Panc1 (cell line): ENCODE data around the gene TTC27. TPM values are rescaled to one million over a fixed set of nuclear protein-coding genes. Genes with fewer than 3 reads are reported as not detected.

Source experiments
- ATAC-seq: fragments of 200-7000 bp; cut with Tn5 transposase; 2 replicates; pipeline ENCODE4 v1.9.1; 2020; ENCODE audit warnings: mild to moderate bottlenecking, moderate library complexity
- BruUV-seq: library from RNA; stranded (reverse); fragments of 400-500 nt; replicated peaks from 2 replicates; lab custom pipeline; 2021; lab: Mats Ljungman, UMichigan
- CTCF ChIA-PET: fragments of 300-600 bp; sonication (Branson Sonifier 250); formaldehyde crosslinking; loops from one replicate; lab custom pipeline; 2022; ENCODE audit warnings: antibody characterized with exemption; lab: Charles Lee
- POLR2A ChIA-PET: fragments of 300-600 bp; sonication (Branson Sonifier 250); formaldehyde crosslinking; loops from one replicate; lab custom pipeline; 2022; ENCODE audit warnings: antibody characterized with exemption; lab: Charles Lee
- DNase-seq: peaks from one replicate; pipeline ENCODE4 v3.0.0-alpha.2; 2010; ENCODE audit warnings: low read depth, low spot score
- H3K27ac ChIP-seq: 2 replicates; pipeline ENCODE4 v1.5.1; 2011; ENCODE audit warnings: mild to moderate bottlenecking, low read length, inconsistent platforms
- H3K27me3 ChIP-seq: fragments of 200-500 bp; sonication (Bioruptor generic); 2 replicates; pipeline ENCODE4 v1.6.0; 2014; ENCODE audit warnings: low read length, inconsistent platforms; ENCODE audit not compliant: control insufficient read depth, insufficient read depth
- H3K36me3 ChIP-seq: fragments of 200-500 bp; sonication (Bioruptor generic); 2 replicates; pipeline ENCODE4 v1.5.1; 2014; ENCODE audit warnings: inconsistent platforms, mild to moderate bottlenecking, low read length, moderate library complexity; ENCODE audit not compliant: control insufficient read depth, insufficient read depth
- H3K4me1 ChIP-seq: 2 replicates; pipeline ENCODE4 v1.5.1; 2011; ENCODE audit warnings: inconsistent platforms, mild to moderate bottlenecking, low read length, moderate library complexity; ENCODE audit not compliant: control insufficient read depth, insufficient read depth
- H3K4me3 ChIP-seq, 2 experiments: 2 replicates each; pipeline ENCODE4 v1.5.1; 2011 to 2012; ENCODE audit warnings: low read depth in 2 of 2, low read length in 2 of 2, mild to moderate bottlenecking in 2 of 2, inconsistent platforms in 1 of 2, moderate library complexity in 1 of 2
- H3K9me3 ChIP-seq: fragments of 200-500 bp; sonication (Bioruptor generic); 2 replicates; pipeline ENCODE4 v1.5.1; 2014; ENCODE audit warnings: low read depth, mild to moderate bottlenecking, inconsistent platforms, low read length, moderate library complexity; ENCODE audit not compliant: control insufficient read depth, insufficient read depth
- CTCF ChIP-seq: fragments of 450-650 bp; IDR thresholded peaks from 2 replicates; pipeline ENCODE4 v1.5.1; 2017; ENCODE audit warnings: mild to moderate bottlenecking
- POLR2AphosphoS5 ChIP-seq: IDR thresholded peaks from 2 replicates; pipeline ENCODE4 v1.6.1; 2012; ENCODE audit warnings: mild to moderate bottlenecking, low read depth, low read length, moderate library complexity
- REST ChIP-seq, 2 experiments: IDR thresholded peaks; 2 replicates each; pipeline ENCODE4 v1.6.1; 2011 to 2012; ENCODE audit warnings: low read depth in 2 of 2, control low read depth in 1 of 2, low read length in 1 of 2, mild to moderate bottlenecking in 1 of 2, moderate library complexity in 1 of 2; ENCODE audit not compliant: insufficient read depth in 1 of 2
- SIN3A ChIP-seq: IDR thresholded peaks from 2 replicates; pipeline ENCODE4 v1.6.1; 2012; ENCODE audit warnings: low read depth, mild to moderate bottlenecking, low read length, moderate library complexity, borderline replicate concordance; ENCODE audit not compliant: insufficient read depth
- TCF7L2 ChIP-seq: IDR thresholded peaks from 2 replicates; pipeline ENCODE4 v1.6.1; 2011; ENCODE audit warnings: mild to moderate bottlenecking, low read depth, low read length, inconsistent platforms
- in situ Hi-C: cut with HindIII; loops from 2 replicates; pipeline ENCODE4 v1.10.0; 2016; ENCODE audit warnings: low sequenced_read_pairs, low pct_unique_long_range_greater_than_20kb
- intact Hi-C: fragments of 100-400 bp; cut with micrococcal nuclease; formaldehyde crosslinking; loops from one replicate; pipeline ENCODE4 v1.10.0; 2022; ENCODE audit not compliant: unreplicated experiment
- total RNA-seq: library from RNA; stranded (reverse); gene quantifications from one replicate; pipeline ENCODE4 v1.2.1, GENCODE V29; 2021; ENCODE audit not compliant: unreplicated experiment

TTC27 gene
- total RNA-seq, 1 experiment from 2014 or later: 24.7 TPM

- Histone ChIP-seq H3K27me3 (no peaks in the 10 kb centered on the region), H3K9me3 (no peaks in the 10 kb centered on the region), H3K4me3 (no peak overlapping the region), H3K36me3 (peaks cover 16% of the 10 kb centered on the region), H3K27ac (no peak overlapping the region), H3K4me1 (no peaks in the 10 kb centered on the region)
- in situ Hi-C loops: no loop called here
- intact Hi-C loops: no loop called here
- no peak for TF ChIP-seq SIN3A
- TF ChIP-seq CTCF: no peak
- no peak for TF ChIP-seq REST (IDR thresholded peaks at IDR 0.05; ENCODE audit: insufficient read depth in 1 of 2, low read depth in 2 of 2, low read length in 1 of 2)
- no peak for TF ChIP-seq TCF7L2
- no peak for TF ChIP-seq POLR2AphosphoS5
- no TSS peak for BruUV-seq
- CTCF ChIA-PET: no interaction called here
- DNase-seq: no peak
- POLR2A ChIA-PET: no interaction called here
- ATAC-seq: no peak
These were observed 10.2 kb upstream of the TTC27 start for GRCh38 chr2:32617599-32618189.

GRCh38 chr2:32622570-32623310 lies 5.1 kb upstream of the TTC27 start:
- ChIA-PET CTCF (no interaction called here), POLR2A (interaction anchor here (0.5 to 0.6 kb wide), 2 partner anchors 9 to 396 kb away, joined by 3 to 4 read pairs; no protein-coding TSS in a partner anchor)
- TF ChIP-seq REST (IDR thresholded peaks at IDR 0.05; ENCODE audit: insufficient read depth in 1 of 2, low read depth in 2 of 2, low read length in 1 of 2) (no peak), POLR2AphosphoS5 (no peak), TCF7L2 (no peak), CTCF (no peak), SIN3A (no peak)
- no peak overlapping the region for H3K27ac ChIP-seq
- H3K4me1 ChIP-seq: no peaks in the 10 kb centered on the region; the same call in 1 of the 2 replicates
- no peaks in the 10 kb centered on the region for H3K27me3 ChIP-seq
- H3K4me3 ChIP-seq: no peak overlapping the region
- ATAC-seq (no peak), DNase-seq (no peak)
- no peaks in the 10 kb centered on the region for H3K9me3 ChIP-seq
- intact Hi-C loops: no loop called here
- no TSS peak for BruUV-seq
- H3K36me3 ChIP-seq: peaks cover 14% of the 10 kb centered on the region
- in situ Hi-C loops: no loop called here
